ENCODE results near the gene FUT2. TPM values are rescaled to one million over a fixed set of nuclear protein-coding genes. Genes with fewer than 3 reads are reported as not detected.

The FUT2 gene
- total and polyA plus RNA-seq, 2 of the 13 experiments (the other 11 are each of a cell fraction or from before 2014, with no cell fraction given), result 0.07 TPM; not detected in 1

DNA sequence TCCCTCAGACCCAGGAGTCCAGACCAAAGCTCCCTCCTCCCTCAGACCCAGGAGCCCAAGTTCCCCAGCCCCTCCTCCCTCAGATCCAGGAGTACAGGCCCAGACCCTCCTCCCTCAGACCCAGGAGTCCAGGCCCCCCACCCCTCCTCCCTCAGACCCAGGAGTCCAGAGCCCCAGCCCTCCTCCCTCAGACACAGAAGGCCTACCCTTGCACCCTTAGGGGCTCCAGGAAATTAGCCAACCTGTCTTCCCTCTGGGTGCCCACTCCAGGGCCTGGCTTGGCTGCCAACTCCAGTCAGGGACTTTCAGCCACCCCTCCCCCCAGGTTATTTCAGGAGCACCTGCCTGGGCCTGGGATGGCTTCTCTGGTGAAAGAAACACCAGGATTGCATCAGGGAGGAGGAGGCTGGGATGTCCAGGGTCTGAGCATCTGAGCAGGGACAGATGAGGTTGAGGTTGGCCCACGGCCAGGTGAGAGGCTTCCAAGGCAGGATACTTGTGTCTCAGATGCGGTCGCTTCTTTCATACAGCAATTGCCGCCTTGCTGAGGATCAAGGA lies 59.4 kb downstream of the FUT2 start, which contains the start of gene FGF21 (continued):
- TF ChIP-seq, protein P1, sequence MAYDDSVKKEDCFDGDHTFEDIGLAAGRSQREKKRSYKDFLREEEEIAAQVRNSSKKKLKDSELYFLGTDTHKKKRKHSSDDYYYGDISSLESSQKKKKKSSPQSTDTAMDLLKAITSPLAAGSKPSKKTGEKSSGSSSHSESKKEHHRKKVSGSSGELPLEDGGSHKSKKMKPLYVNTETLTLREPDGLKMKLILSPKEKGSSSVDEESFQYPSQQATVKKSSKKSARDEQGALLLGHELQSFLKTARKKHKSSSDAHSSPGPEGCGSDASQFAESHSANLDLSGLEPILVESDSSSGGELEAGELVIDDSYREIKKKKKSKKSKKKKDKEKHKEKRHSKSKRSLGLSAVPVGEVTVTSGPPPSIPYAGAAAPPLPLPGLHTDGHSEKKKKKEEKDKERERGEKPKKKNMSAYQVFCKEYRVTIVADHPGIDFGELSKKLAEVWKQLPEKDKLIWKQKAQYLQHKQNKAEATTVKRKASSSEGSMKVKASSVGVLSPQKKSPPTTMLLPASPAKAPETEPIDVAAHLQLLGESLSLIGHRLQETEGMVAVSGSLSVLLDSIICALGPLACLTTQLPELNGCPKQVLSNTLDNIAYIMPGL (CRISPR knock-in tag; IDR thresholded peaks at IDR 0.05; ENCODE audit: borderline replicate concordance in 1 of 2, low read depth in 1 of 2), result no peak
- TF ChIP-seq ARHGAP35 (CRISPR knock-in tag; IDR thresholded peaks at IDR 0.05; ENCODE audit: borderline replicate concordance) (no peak), POLR2AphosphoS5 (IDR thresholded peaks at IDR 0.05; ENCODE audit: low read depth, low read length) (no peak), HOXA7 (CRISPR knock-in tag; IDR thresholded peaks at IDR 0.05) (no peak), EP300 (IDR thresholded peaks at IDR 0.05; ENCODE audit: low read depth in 2 of 2, low read length in 2 of 2) (no peak), EP300 (CRISPR knock-in tag; IDR thresholded peaks at IDR 0.05; ENCODE audit: borderline replicate concordance) (peak; percentile 57; the same call in 1 of the 2 replicates), ZNF17 (CRISPR knock-in tag; IDR thresholded peaks at IDR 0.05) (no peak), ZSCAN20 (CRISPR knock-in tag; IDR thresholded peaks at IDR 0.05; ENCODE audit: borderline replicate concordance) (no peak), ZNF724P (CRISPR knock-in tag; IDR thresholded peaks at IDR 0.05; ENCODE audit: borderline replicate concordance) (no peak), ZNF430 (CRISPR knock-in tag; IDR thresholded peaks at IDR 0.05) (no peak), SRY (CRISPR knock-in tag; IDR thresholded peaks at IDR 0.05) (no peak), ZSCAN25 (CRISPR knock-in tag; IDR thresholded peaks at IDR 0.05) (no peak), YY1 (IDR thresholded peaks at IDR 0.05; ENCODE audit: insufficient read depth, insufficient replicate concordance, low read depth, low read length) (no peak), ZNF382 (CRISPR knock-in tag; IDR thresholded peaks at IDR 0.05; ENCODE audit: borderline replicate concordance) (no peak), ZNF296 (CRISPR knock-in tag; conservative IDR thresholded peaks at IDR 0.05) (no peak), MYC (CRISPR knock-in tag; IDR thresholded peaks at IDR 0.05; ENCODE audit: borderline replicate concordance) (no peak), GATAD1 (CRISPR knock-in tag; IDR thresholded peaks at IDR 0.05) (no peak), CHD4 (IDR thresholded peaks at IDR 0.05; ENCODE audit: borderline replicate concordance, low read length) (no peak), ISX (CRISPR knock-in tag; conservative IDR thresholded peaks at IDR 0.05) (no peak), ZFY (CRISPR knock-in tag; IDR thresholded peaks at IDR 0.05) (peak; percentile 39; the same call in 1 of the 2 replicates), KDM5A (IDR thresholded peaks at IDR 0.05; ENCODE audit: borderline replicate concordance, low read length) (no peak), ZNF775 (CRISPR knock-in tag; IDR thresholded peaks at IDR 0.05; ENCODE audit: borderline replicate concordance) (no peak), ZNF644 (CRISPR knock-in tag; IDR thresholded peaks at IDR 0.05; ENCODE audit: low read depth) (no peak), XRCC5 (optimal IDR thresholded peaks at IDR 0.05; ENCODE audit: low read length) (no peak), SOX5 (CRISPR knock-in tag; IDR thresholded peaks at IDR 0.05; ENCODE audit: borderline replicate concordance) (no peak), ZBTB8A (CRISPR knock-in tag; IDR thresholded peaks at IDR 0.05; ENCODE audit: borderline replicate concordance, low read depth) (no peak), MAFG (CRISPR knock-in tag; IDR thresholded peaks at IDR 0.05) (no peak), ZNF232 (CRISPR knock-in tag; IDR thresholded peaks at IDR 0.05; ENCODE audit: borderline replicate concordance) (no peak), BRD4 (CRISPR knock-in tag; IDR thresholded peaks at IDR 0.05) (no peak)
- TF ChIP-seq, protein P2, sequence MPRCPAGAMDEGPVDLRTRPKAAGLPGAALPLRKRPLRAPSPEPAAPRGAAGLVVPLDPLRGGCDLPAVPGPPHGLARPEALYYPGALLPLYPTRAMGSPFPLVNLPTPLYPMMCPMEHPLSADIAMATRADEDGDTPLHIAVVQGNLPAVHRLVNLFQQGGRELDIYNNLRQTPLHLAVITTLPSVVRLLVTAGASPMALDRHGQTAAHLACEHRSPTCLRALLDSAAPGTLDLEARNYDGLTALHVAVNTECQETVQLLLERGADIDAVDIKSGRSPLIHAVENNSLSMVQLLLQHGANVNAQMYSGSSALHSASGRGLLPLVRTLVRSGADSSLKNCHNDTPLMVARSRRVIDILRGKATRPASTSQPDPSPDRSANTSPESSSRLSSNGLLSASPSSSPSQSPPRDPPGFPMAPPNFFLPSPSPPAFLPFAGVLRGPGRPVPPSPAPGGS (CRISPR knock-in tag; IDR thresholded peaks at IDR 0.05), result no peak
